DOHH2 (cell line): Measurements from ENCODE around the gene KLK15.

Experiments
- H3F3A ChIP-seq: fragments of 200-600 bp; sonication (generic), shearing (Covaris generic); 2 replicates; pipeline ENCODE4 v1.6.0; 2016; ENCODE audit warnings: antibody characterized with exemption, mild to moderate bottlenecking; ENCODE audit not compliant: control insufficient read depth, insufficient read depth
- H3K27ac ChIP-seq: fragments of 200-600 bp; sonication (generic); 2 replicates; pipeline ENCODE4 v1.5.1; 2014; ENCODE audit warnings: low read depth, mild to moderate bottlenecking, low read length, moderate library complexity
- H3K27me3 ChIP-seq: fragments of 200-600 bp; sonication (generic); 2 replicates; pipeline ENCODE4 v1.6.1; 2014; ENCODE audit warnings: mild to moderate bottlenecking, low read length, mixed read lengths; ENCODE audit not compliant: control insufficient read depth
- H3K36me3 ChIP-seq: fragments of 200-600 bp; sonication (generic); 2 replicates; pipeline ENCODE4 v1.6.1; 2014; ENCODE audit warnings: mild to moderate bottlenecking, low read length, moderate library complexity, mixed read lengths; ENCODE audit not compliant: control insufficient read depth
- H3K4me1 ChIP-seq: fragments of 200-600 bp; sonication (generic); 2 replicates; pipeline ENCODE4 v1.6.1; 2014; ENCODE audit warnings: mild to moderate bottlenecking, low read length, mixed read lengths; ENCODE audit not compliant: control insufficient read depth
- H3K4me2 ChIP-seq: fragments of 200-600 bp; sonication (generic); 2 replicates; pipeline ENCODE4 v1.6.0; 2014; ENCODE audit warnings: mild to moderate bottlenecking, low read length, moderate library complexity
- H3K4me3 ChIP-seq: fragments of 200-600 bp; sonication (generic); 2 replicates; pipeline ENCODE4 v1.5.1; 2014; ENCODE audit warnings: mild to moderate bottlenecking, low read length, mixed read lengths
- H3K79me2 ChIP-seq: fragments of 200-600 bp; sonication (generic); 2 replicates; pipeline ENCODE4 v1.6.1; 2014; ENCODE audit warnings: mild to moderate bottlenecking, low read length, mixed read lengths; ENCODE audit not compliant: control insufficient read depth
- H3K9me2 ChIP-seq: fragments of 200-600 bp; sonication (generic); replicated peaks from 2 replicates; pipeline ENCODE4 v1.6.1; 2014; ENCODE audit warnings: mild to moderate bottlenecking, low read length, mixed read lengths; ENCODE audit not compliant: control insufficient read depth
- H3K9me3 ChIP-seq: fragments of 200-600 bp; sonication (generic); 2 replicates; pipeline ENCODE4 v1.6.1; 2014; ENCODE audit warnings: antibody characterized with exemption, low read length, mixed read lengths; ENCODE audit not compliant: control insufficient read depth, insufficient read depth
- H4K20me1 ChIP-seq: fragments of 200-600 bp; sonication (generic); 2 replicates; pipeline ENCODE4 v1.6.0; 2014; ENCODE audit warnings: low read depth, mild to moderate bottlenecking, antibody characterized with exemption, low read length, moderate library complexity; ENCODE audit not compliant: control insufficient read depth, insufficient read depth
- EZH2phosphoT487 ChIP-seq: fragments of 200-600 bp; sonication (generic); IDR thresholded peaks from 2 replicates; pipeline ENCODE4 v1.6.1; 2017; ENCODE audit warnings: borderline replicate concordance, mild to moderate bottlenecking, antibody characterized with exemption, low read length, moderate library complexity, mixed read lengths
- TF ChIP-seq, protein P1 (sequence below): fragments of 200-600 bp; sonication (generic); IDR thresholded peaks from one replicate; pipeline ENCODE4 v1.5.1; 2014; ENCODE audit warnings: antibody characterized with exemption, mild to moderate bottlenecking, low read depth, low read length; ENCODE audit not compliant: poor library complexity, severe bottlenecking

Gene KLK15

DNA sequence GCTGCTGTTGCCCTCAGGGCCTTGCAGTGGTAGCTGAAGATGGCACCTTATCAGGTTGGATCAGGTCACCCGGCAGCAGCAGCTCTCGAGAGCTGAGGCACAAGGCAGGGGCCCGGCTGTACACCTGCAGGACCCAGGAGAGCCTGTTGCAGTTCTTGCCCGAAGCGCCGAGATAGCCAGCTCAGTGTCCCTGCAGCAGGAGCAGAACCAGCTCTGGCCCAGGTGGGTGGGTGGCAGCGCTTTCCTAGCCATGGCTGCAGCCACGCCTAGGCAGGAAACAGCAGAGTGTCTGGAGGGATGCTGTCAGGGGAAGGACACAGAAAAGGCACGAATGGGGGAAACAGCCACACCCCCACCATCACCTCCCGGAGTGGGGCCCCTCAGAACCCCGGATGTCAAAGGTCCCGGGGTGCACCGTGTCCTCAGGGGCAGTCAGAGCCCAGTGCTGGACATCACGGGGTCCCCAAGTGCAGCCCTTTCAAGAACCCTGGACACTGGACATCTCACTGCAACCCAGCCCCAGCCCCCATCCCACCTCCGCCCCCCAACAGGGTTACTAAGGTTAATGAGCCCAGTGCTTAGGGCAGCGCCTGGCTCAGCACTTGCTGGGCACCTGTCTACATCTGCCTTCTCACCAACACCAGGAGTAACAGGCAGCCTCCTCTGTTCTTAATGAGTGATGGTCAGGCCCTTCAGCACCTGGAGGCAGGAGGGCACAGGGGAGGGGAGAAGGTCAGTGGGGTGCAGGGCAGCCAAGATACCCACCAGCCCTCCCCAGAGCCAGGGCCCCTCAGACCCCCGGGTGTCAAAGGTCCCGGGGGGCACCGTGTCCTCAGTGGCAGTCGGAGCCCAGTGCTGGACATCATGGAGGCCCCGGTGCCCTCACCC lies 34.5 kb downstream of the KLK15 start:
- Histone ChIP-seq H3K9me3 (no peaks in the 10 kb centered on the region), H3K79me2 (peaks cover 46% of the 10 kb centered on the region), H3K4me3 (no peak overlapping the region), H3K4me1 (peaks cover 37% of the 10 kb centered on the region), H3K27me3 (no peaks in the 10 kb centered on the region), H4K20me1 (peaks cover 37% of the 10 kb centered on the region), H3K27ac (no peak overlapping the region), H3K4me2 (no peak overlapping the region), H3F3A (peaks cover 57% of the 10 kb centered on the region), H3K36me3 (peaks cover 82% of the 10 kb centered on the region), H3K9me2 (no peaks in the 10 kb centered on the region)
- TF ChIP-seq, protein P1, sequence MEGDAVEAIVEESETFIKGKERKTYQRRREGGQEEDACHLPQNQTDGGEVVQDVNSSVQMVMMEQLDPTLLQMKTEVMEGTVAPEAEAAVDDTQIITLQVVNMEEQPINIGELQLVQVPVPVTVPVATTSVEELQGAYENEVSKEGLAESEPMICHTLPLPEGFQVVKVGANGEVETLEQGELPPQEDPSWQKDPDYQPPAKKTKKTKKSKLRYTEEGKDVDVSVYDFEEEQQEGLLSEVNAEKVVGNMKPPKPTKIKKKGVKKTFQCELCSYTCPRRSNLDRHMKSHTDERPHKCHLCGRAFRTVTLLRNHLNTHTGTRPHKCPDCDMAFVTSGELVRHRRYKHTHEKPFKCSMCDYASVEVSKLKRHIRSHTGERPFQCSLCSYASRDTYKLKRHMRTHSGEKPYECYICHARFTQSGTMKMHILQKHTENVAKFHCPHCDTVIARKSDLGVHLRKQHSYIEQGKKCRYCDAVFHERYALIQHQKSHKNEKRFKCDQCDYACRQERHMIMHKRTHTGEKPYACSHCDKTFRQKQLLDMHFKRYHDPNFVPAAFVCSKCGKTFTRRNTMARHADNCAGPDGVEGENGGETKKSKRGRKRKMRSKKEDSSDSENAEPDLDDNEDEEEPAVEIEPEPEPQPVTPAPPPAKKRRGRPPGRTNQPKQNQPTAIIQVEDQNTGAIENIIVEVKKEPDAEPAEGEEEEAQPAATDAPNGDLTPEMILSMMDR, result no peak
- no peak for TF ChIP-seq EZH2phosphoT487

- no peak overlapping the region for H3K27ac ChIP-seq
- H3K4me3 ChIP-seq, result no peak overlapping the region
- H3K36me3 ChIP-seq, result peaks cover 73% of the 10 kb centered on the region
- peaks cover 35% of the 10 kb centered on the region for H3K4me1 ChIP-seq
- no peaks in the 10 kb centered on the region for H3K9me2 ChIP-seq
- peaks cover 50% of the 10 kb centered on the region for H3F3A ChIP-seq
- TF ChIP-seq, protein P1, result no peak
- no peak for TF ChIP-seq EZH2phosphoT487
- no peak overlapping the region for H3K4me2 ChIP-seq
- H3K9me3 ChIP-seq, result no peaks in the 10 kb centered on the region
- H4K20me1 ChIP-seq, result peaks cover 28% of the 10 kb centered on the region
- H3K27me3 ChIP-seq, result no peaks in the 10 kb centered on the region
- peaks cover 37% of the 10 kb centered on the region for H3K79me2 ChIP-seq
Measured at GRCh38 chr19:50797781-50798658, 35.4 kb downstream of the KLK15 start.

GRCh38 chr19:50797429-50797780 lies 36.0 kb downstream of the KLK15 start:
- peaks cover 22% of the 10 kb centered on the region for H4K20me1 ChIP-seq
- H3F3A ChIP-seq, result peaks cover 46% of the 10 kb centered on the region
- no peaks in the 10 kb centered on the region for H3K9me3 ChIP-seq
- peaks cover 67% of the 10 kb centered on the region for H3K36me3 ChIP-seq
- H3K4me2 ChIP-seq, result no peak overlapping the region
- H3K9me2 ChIP-seq, result no peaks in the 10 kb centered on the region
- no peak overlapping the region for H3K27ac ChIP-seq
- TF ChIP-seq, protein P1, result no peak
- no peak for TF ChIP-seq EZH2phosphoT487
- H3K79me2 ChIP-seq, result peaks cover 31% of the 10 kb centered on the region
- no peaks in the 10 kb centered on the region for H3K27me3 ChIP-seq
- H3K4me3 ChIP-seq, result no peak overlapping the region
- H3K4me1 ChIP-seq, result peaks cover 29% of the 10 kb centered on the region
